Inflammatory macrophage treated with lipopolysaccharide for 1 hour (primary cell): ENCODE data around the gene BPIFB2.

Source experiments
- DNase-seq, 2 donors: peaks; one replicate each; pipeline ENCODE4 v3.0.0-alpha.2; 2020 to 2022

BPIFB2 gene

DNA sequence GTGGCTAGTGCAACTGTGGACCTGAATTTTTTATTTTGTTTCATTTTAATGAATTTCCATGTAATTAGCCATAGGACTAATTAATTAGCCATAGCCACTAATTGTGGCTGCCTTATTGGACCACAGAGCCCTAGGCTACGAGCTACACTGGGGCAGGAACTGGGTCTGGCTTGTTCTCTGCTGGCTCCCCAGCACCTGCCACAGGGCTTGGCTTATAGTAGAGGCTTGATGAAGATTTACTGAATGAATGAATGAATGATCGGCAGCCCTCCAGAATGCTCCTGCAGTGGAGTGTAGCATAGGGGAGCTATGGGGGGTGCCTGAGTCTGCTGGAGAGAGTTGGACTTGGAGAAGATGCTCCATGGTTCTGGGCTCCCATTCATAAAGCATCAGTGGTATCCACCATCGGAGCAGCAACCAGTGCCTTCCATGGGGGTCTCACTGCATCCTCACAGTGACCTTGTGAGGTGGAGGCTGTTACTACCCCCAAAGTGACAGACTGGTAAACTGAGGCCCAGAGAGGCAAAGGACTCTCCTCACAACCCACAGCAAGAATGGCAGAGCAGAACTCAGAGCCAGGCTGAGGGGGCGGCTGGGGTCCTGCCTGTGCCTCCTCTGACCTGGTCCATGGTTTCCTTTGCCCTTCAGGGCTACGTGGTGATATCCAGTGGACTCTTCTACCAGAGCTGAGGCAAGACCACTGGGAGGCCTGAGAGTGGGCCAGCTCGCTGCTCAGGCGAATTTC is 15.4 kb downstream of the BPIFB2 start:
- DNase-seq: no peak

GRCh38 chr20:33023439-33024242 is 16.1 kb downstream of the BPIFB2 start:
- DNase-seq: no peak

DNA sequence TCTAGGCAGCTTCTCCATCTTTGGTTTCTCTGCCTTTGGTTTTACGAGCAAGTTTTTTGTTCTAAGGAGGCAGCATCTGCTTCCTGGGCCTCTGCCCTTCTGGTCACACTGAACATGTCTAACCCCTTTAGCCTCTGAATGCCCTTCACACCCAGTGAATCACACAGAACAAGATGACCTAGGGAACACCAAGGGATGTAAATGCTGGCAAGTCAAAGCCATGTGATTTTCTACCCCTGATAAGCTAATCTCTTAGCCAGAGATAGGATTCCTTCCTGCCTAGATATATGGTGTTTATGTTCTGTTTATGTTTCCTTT is 16.7 kb downstream of the BPIFB2 start:
- no peak for DNase-seq

GRCh38 chr20:33024609-33025317 is 17.3 kb downstream of the BPIFB2 start:
- DNase-seq: no peak

DNA sequence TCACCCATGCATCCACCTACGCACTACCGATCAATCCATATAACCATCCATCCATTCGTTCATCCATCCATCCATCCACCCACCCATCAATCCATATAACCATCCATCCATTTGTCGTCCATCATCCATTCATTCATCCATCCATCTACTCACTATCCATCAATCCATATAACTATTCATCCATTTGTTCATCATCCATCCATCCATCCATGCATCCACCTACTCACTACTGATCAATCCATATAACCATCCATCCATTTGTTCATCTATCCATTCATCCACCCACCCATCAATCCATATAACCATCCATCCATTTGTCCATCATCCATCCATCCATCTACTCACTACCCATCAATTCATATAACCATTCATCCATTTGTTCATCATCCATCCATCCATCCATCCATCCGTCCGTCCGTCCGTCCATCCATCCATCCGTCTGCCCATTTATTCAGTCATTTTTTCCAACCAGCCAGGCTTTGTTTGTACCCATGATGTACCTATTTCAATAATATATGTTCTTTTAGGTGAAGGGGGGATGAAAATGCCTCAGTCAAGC is 17.9 kb downstream of the BPIFB2 start:
- DNase-seq: no peak

DNA sequence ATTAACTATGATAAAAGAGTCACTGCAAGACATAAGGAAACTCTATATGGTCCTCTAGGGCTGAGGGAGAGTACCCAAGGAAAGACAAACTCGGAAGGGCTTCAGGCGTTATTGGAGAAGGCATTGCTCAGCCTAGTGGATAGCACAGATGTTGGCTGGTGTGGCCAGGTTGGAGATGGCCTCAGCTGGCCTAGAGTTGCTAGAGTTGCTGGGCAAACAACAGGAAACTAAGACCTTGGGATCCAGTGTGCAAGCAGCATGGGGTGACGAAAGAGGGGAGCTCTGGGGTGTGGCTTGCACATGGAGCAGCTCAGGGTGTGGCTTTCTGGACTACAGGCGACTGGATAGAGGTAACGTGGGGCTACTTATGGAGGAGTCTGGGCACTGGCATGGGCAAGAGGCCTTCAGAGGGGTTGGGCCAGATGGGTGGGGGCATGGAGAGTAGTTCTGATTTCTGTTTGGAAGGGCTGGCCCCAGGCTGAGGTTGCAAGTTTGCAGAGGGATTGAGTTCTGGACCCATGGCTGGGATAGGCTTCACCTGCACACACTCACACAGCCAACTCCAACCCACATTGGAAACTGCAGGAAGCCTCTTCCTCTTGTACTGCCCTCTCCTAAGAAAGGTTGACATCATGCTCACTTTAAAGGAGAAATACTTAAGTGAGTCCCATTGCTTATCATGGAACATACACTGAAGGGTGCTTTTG is 18.7 kb downstream of the BPIFB2 start:
- DNase-seq: no peak

DNA sequence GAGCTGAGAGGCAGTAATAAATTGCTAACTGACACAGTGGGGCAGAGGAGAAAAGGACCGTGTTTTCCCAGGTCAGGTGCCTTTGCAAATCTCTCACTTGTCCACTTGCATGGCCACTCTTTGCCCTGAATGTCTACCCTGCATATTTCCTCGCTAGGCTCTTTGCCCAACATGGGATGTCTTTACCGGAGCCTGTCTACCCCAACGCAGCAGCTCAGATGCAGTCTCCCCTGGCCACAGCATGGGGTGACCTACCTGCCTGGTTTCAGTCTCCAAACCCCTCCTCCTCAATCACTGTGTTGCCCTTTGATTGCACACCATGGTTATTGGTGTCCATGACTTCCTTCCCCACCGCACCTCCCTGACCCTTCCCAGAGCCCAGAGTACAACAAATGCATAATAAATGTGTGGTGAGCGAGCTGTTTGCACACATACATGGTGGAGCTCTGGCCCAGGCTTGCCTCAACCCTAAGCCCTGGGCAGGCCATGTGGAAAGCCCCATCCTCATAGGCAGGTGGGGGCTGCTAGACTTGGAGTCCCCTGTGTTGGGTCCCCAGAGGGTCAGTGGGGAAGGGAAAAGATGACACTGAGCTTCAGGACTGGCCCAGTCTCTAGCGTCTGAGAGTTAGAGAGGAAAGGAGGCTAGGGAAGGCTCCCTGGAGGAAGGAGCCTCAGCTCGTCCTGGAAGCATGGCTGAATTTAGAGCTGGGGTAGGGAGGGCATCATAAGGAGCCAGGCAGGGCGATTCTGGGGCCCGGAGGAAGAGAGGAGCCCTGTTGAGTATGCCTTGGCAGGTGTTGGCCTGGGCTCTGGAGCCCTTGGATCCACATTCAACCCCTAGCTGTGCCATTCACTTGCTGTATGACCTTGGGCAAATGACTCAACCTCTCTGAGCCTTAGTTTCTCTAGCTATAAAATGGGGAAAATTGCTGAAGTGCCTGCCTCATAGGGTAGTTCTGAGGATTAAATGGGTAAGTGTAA is 19.6 kb downstream of the BPIFB2 start:
- DNase-seq: no peak

DNA sequence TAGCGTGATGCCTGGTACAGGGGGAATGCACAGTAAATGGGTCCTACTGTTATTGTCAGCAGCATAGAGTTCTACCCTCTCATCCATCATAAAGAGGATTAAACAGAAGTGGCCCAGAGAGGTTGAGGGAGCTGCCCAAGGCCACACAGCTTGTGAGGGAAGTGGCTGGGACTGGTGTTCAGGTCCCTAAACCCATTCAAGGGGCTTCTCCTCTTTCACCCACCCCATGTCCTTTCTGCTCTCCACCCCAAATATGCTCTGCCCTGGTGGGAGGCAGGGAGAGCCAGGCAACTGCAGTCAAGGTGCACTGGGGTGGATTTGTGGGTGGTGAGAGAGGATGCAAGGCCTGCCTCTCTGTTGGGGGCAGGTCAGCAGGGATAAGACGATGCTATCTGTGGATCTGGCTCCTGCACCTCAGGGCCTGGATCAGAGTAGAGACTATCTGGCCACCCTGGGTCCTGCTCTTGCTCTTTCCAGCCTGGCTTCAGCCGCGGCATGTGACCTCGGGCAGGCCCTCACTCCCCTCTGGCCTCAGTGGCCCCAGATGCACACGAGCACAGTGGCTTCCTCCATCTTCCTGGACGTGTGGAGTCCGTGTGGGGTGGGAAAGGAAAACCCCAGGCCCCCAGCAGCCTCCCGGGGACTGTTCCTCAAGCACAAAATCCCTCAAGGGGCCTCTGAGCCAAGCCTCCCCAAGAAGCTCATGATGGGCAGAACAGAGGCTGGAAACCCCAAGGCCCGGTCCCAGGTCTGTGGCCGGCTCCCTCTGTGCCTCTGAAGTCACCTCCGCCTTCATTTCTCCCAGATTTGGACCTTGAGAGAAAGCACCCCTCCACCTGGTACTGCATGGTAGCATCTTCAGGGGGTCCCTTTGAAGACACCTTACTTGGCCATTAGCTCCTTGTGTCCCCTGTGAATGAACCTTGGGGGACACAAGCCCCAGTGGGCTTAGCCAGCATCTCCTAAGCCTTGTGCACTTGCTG is 20.6 kb downstream of the BPIFB2 start:
- DNase-seq: no peak

GRCh38 chr20:33028875-33029274 is 21.4 kb downstream of the BPIFB2 start:
- no peak for DNase-seq

DNA sequence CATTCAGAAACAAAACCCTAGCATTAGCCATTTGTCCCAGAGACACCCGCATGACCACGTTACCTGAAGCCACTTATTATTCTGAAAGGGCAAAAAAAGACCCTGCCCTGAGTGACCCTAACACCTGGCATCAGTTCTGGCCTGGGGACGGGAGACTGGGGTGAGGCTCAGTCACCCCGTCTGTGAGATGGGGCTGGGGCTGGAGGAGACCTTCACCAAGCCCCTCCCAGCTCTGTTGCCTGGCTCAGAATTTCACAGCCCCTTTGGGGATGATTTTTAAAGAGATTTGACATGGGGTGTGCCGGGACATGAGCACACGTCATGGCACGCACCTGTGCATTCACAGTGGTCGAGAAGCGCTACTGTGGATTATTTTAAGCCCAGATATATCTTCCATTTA is 22.6 kb downstream of the BPIFB2 start:
- no peak for DNase-seq

GRCh38 chr20:33030569-33030968 is 23.1 kb downstream of the BPIFB2 start:
- DNase-seq: no peak

DNA sequence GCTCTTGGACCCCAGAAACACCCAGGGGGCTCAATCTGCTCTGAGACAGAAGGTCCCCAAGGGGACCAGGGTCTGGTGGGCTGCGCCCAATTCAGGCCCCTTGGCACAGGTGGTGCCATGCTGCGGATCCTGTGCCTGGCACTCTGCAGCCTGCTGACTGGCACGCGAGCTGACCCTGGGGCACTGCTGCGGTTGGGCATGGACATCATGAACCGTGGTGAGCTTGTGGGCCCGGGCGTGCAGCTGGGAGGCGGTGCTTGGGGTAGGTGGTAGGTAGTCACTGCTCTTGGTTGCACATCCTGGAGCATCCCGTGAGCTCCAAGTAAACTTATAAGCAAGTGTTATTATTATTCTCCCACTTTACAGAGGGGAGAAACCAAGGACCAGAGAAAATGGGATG is 24.0 kb downstream of the BPIFB2 start, which contains the start of gene BPIFB6:
TSS of gene BPIFB6 (plus strand) at position 118 of the 400 bp plus-strand sequence. CDS start at position 118, 0 bp downstream.
- DNase-seq: no peak

GRCh38 chr20:33032555-33032954 is 25.1 kb downstream of the BPIFB2 start:
- DNase-seq: no peak

- no peak for DNase-seq
Observed at GRCh38 chr20:33033381-33033780, 25.9 kb downstream of the BPIFB2 start.

GRCh38 chr20:33034115-33034514 is 26.6 kb downstream of the BPIFB2 start:
- DNase-seq: no peak

- no peak for DNase-seq
Observed at GRCh38 chr20:33034901-33035492, 27.5 kb downstream of the BPIFB2 start.

- no peak for DNase-seq
Observed at GRCh38 chr20:33037456-33037855, 30.0 kb downstream of the BPIFB2 start.

DNA sequence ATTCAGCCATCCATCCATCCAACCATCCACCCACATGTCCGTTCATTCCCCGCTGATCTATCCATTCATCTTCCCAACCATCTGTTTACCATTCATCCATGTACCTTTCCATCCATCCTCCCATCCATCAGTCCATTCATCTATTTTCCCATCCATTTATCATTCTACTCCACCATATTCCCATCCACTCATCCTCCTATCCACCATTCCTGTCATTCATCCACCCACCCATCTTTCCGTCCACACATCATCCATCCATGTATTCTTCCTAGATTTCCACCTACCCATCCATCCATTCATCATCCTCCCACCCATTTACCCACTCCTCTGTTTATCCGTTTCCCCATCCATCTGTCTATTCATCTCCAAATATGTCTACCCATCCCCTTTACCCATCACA is 30.7 kb downstream of the BPIFB2 start:
- no peak for DNase-seq

DNA sequence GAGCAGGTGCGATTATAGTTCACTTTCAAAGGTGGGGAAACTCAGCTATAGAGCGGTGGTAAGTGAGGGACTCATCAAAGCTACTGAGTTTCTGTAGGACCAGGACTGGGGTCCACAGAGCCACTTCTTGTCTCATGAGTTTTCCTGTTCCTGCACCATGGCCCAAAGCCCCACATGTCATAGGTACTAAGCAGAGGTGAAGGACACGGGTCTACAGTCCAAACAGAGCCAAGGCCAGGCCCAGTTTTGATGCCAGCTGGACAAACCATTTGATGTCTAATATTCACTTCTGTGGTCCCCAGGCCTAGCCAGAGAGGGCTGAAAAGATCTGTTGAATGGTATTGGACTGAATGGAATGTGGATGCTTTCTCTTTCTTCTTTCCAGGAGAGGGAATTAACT is 34.9 kb downstream of the BPIFB2 start:
- no peak for DNase-seq
